Measurements from ENCODE around the gene IL10RA.

- TF ChIP-seq CTCF (IDR thresholded peaks at IDR 0.05; ENCODE audit: low read length) (no peak), EZH2 (IDR thresholded peaks at IDR 0.05; ENCODE audit: borderline replicate concordance, low read length) (no peak)
These were observed at the start of gene IL10RA for GRCh38 chr11:117985953-117986887.
